Stimulated activated CD8-positive, alpha-beta memory T cell treated with anti-CD3 and anti-CD28 coated beads, Interleukin-4, amount 100 ng/mL, for 48 hours (primary cell): ENCODE results near the gene HOMER2.
"Not testable (repeated sequence)": the region's sequence is repeated elsewhere in the genome, so short reads cannot be mapped to it uniquely, and the experiment has no call there.

Experiments used
- DNase-seq: peaks from one replicate; pipeline ENCODE4 v3.0.0-alpha.2; 2020

Gene HOMER2

DNA sequence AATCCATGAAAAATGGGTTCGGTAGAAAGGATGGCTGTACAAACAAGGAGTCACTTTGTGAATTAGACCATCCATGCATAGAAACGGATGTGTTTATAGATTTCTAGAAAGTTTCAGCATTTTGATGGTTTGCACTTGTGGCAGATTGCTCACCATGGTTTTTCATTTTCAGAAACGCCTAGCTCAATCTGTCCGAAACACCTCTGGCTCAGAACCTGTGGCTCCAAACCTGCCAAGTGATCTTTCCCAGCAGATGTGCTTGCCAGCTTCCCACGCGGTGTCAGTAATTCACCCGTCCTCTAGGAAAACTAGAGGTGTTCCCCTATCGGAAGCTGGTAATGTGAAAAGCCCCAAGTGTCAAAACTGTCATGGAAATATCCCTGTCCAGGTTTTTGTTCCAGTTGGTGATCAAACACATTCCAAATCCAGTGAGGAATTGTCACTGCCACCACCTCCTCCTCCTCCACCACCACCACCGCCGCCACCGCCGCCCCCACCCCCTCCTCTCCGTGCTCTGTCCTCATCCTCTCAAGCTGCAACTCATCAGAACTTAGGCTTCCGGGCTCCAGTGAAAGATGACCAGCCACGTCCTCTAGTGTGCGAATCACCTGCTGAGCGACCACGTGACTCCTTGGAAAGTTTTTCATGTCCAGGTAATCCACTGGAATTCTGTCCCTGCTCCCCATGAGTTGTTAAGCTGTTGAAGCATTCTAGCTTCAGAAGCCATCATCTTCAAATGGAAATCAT, 121.9 kb downstream of the HOMER2 start:
- DNase-seq: no peak

DNA sequence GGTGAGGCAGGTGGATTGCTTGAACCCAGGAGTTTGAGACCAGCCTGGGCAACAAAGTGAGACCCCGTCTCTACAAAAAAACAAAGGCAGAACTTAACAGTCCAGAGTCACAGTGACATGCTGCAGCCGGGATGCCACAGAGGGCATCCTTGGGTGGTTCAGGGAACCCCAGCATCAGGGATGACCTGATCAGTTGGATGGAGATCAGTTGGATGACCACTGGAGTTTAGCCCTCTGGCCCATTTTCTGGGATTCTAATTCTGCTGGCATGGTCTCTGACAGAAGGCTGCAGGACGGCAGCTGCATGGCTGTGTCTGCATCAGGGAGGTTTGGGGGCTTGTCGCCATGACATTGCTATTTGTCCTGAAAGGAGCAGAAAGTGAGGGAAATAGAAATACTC, 123.3 kb downstream of the HOMER2 start:
- DNase-seq: no peak

DNA sequence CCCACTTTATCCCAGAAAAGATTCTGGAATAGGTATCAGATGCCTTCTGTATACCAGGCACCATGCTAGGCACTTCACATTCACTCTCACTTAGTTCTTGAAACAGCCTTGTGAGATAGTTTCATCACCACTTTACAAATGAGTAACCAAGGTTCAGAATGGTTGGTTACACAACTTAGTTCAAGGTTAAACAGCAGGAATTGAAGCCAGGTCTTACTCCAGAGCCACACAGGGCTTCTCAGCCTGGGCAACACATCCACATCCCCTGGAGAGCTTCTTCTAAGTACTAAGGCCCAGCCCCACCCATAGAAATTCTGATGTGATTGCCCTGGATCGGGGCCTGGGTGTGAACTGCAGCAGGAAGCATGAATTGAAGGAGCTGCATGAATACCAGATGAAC, 124.4 kb downstream of the HOMER2 start:
- no peak for DNase-seq

DNA sequence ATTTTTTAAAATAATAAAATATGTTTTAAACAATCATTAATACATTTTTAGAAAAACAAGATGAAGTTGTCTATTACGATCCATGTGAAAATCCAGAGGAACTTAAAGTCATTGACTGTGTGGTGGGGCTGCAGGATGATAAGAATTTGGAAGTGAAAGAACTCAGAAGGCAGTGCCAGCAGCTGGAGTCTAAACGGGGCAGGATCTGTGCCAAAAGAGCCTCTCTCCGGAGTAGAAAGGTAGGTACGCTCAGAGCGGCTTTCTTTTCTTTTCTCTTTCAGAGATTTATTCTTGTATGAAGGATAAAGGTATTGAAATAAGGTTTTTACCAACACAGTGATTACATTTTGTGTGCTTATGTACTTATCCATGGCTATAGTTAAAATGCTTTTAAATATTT, 129.5 kb downstream of the HOMER2 start:
- no peak for DNase-seq

DNA sequence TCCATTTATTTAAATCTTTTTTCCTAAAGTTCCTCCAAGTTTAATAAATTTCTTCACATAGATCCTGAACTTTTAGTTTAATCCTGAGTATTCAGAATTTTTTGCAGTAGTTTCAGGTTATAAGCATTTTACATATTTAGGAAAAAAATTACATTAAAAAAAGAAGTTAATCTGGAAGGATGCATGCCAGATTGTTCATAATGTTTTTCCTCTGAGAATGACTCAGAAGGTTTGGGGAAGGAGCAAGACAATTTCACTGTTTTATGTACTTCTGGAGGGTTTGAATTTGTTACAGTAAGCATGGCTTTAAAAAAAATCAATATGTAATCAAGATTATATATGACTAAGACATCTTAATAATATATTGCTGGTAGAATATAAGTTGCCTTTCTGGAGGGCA, 130.7 kb downstream of the HOMER2 start:
- DNase-seq: not testable (repeated sequence)

DNA sequence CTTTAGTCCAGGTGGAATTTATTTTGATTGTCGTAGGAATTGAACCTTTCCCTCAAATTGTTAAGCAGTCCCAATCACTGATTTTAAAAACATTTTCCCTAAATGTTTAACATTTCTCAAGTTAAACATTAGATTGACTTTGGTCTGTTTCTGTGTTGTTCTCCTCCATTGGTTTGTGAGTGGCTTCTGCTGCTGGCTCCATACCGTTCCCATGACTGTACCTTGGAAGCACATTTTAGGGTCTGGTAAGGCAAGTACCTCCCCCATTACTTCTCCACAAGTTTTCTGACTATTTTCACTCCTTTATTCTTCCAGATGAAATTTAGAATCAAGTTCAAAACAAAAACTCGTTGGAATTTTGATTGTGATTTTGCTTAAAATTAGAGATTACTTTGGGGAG, 131.1 kb downstream of the HOMER2 start:
- DNase-seq: not testable (repeated sequence)

DNA sequence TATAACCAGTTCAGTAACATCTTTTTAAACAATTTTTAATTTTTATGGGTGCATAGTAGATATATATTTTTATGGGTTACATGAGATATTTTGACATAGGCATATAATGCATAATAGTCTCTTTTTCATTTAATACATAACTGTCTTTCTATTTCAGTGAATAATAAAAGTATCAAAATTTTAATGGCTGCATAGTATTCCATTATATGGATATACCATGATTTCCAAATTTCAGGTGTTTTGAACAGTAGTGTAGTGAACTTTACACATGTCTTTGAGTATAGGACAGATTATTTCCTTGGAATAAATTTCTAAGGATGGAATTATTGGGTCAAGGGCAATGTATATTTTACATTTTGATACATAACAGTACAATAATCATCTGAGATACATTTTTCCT, 132.4 kb downstream of the HOMER2 start:
- DNase-seq: no peak

DNA sequence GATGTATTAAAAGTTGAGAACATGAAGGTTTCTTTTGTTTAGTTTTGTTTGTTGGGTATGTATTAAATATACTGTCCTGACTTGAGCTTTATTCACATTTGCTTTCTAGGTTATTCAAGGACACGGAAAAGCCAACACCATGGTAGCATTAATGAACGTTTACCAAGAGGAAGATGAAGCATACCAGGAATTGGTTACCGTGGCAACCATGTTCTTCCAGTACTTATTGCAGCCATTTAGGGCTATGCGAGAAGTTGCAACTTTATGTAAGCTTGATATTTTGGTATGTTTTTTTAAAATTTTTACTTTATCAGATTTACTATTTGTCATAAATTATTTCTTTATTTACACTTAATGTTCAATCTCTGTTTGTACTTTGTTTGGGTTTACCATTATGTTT, 139.5 kb downstream of the HOMER2 start:
- DNase-seq: no peak

DNA sequence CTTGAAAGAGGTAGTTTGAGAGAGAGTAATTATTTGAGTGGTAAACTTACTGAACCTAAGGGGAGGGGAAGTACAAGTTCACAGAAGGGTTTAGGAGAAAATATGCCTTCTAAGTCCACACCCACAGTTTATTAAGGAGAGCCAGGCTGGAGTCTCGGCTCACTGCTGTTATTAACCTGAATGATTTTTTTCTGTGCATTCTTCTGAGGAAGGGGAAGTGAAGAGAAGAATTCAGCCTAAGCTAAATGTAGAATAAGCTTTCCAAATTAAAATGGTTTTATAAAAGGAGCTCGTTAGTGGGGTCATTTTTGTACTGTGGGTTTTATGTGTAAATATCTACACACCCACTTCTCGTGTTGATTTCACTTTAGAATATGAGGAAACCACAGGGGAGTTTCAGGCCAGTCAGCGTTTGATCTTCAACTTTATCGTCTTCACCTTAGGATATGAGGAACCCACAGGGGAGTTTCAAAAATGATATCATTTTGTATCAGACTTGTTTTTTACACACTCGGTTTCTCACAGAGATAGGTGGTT, 141.6 kb downstream of the HOMER2 start:
- peak; percentile 48 for DNase-seq

DNA sequence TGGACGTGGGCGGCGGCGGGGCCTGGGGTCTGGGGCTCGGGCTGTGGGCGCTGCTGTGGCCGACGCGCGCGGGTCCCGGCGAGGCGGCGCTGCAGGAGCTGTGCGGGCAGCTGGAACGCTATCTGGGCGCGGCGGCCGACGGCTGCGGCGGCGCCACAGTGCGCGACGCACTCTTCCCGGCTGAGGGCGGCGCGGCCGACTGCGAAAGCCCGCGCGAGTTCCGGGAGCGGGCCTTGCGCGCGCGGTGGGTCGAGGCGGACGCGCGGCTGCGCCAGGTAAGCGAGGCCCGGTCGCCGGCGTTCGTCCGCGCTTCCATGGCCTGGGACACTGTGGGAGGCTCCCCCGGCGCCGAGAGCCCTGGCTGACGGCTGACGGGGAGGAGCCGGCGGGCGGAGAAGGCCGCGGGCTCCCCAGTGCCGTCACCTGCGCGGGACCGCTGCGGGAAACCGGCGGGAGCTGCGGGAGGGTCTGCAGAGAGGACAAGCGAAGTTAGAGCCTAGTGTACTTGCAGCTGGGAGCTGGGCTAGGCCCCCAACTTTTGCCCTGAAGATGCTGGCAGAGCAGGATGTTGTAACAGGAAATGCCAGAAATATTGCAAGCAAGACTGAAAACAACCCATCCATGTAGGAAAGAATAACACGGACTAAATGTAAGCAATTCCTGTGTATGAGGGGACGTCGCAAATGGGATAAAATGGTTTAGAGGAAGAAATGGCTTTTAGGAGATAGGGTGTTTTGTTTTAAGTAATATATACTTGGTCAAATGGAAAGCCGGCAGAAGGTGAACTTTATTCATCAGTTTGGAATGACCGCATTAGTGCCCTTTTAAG, 142.2 kb downstream of the HOMER2 start:
- DNase-seq: peak; percentile 35

DNA sequence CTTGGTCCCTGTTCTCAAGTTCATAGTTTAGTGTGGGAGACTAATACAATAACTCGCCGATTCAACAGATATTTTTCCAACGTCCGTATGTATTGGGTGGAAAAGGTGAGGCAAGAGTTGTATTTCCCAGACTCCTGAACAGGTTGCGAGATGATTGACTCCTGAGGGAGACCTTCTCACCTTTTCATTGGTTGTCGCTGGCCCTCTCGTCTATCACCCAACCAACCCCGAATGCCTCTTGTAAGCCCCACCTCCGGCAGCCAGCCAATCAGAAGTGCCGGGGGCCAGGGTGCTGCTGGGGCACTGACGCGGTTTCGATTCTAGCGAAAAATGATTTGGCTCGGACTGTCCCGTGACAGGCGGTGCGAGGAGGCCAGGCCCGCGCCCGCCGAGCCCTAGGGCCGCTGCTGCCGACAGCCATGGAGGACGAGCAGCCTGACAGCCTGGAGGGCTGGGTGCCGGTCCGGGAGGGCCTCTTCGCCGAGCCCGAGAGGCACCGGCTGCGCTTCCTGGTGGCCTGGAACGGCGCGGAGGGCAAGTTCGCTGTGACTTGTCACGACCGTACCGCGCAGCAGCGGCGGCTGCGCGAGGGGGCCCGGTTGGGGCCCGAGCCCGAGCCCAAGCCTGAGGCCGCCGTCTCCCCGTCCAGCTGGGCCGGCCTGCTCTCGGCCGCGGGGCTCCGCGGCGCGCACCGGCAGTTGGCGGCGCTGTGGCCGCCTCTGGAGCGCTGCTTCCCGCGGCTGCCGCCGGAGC, 143.0 kb downstream of the HOMER2 start, which contains the start of gene WHAMM:
TSS of gene WHAMM (plus strand) at position 321 of the 753 bp plus-strand sequence. CDS start at position 420, 99 bp downstream.
- peak; percentile 94 for DNase-seq

DNA sequence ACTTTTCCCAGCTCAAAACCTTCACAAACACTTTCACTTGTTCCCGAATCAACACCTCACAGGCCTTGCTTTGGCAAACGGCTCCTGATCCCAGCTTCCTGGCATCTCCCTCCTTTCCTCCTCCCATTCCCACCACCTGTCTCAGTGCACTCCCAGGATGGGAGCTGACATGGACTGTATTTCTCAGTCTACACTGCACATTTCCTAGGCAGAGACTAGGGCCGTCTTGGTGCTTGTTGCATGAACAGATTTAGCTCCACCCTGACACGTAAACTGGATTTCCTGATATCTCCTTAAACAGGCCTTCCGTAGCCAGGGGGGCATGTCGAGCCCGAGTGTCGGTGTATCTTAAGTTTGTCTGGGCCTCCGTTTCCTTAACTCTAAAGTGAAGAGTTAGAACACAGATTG, 143.9 kb downstream of the HOMER2 start:
- DNase-seq: no peak

DNA sequence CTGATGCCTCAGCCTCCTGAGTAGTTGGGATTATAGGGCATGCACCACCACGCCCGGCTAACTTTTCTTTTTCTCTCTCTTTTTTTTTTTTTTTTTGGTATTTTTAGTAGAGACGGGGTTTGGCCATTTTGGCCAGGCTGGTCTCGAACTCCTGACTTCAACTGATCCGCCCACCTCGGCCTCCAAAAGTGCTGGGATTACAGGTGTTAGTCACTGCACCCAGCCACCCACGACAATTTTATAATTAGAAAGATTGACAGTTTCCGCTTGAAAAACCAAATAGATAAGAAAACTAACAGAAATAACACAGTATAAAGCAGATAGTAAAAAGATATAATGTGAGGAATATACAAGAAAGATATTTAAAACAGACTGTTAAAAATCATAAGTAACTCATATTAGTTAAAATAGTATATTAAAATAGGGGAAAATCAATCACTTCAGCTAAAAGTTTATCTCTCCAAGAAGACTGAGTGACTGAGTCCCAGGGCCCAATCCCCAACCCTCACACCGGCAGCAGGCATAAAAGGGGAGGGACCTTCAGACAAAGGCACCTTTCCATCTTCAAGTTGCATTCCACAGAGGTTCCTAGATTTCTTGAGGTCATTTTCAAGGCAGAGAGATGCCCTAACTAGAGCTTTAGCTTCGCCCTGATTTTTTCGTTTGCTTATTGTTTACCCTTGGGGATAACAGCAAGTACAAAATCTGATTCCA, 144.4 kb downstream of the HOMER2 start:
- DNase-seq: no peak

DNA sequence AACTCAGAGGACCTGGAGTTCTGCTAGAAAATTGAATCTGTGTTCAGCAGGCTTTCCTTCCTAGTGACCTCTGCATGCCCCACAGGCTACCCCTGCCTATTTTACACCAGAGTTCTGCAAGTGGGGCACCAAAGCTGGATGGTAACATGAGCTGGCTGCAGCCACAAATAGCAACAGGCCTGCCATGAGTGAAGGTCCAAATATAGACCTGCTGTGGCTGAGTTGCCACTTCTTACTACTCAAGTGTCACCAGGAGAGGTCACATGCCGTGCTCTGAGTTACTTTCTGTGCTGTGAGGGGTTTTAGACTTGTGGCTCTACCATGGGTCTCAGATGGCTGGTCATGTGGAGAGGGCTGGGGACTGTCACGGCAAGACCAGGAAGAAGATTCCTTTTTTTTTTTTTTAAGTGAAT, 146.5 kb downstream of the HOMER2 start, which contains the start of gene FSD2:
TSS of gene FSD2 (minus strand) at position 76 of the 413 bp plus-strand sequence. CDS start 18,679 bp downstream, outside the sequence.
- DNase-seq: no peak

DNA sequence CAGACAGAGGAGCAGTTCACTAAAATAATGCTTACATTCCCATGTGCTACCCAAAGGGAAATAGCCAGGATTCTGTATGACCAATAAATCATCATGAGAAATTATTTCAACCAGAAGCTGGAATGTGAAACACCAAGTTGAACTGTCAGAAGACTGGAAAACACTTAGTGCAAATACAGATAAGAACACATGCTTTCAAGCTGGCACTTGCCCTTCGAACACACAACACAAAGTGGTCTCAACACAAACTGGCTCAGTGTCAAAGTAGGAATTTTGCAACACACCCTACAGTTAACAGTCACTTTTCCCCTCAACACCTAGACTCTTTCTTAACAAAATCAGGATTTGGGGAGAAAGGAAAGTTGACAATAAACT, 148.0 kb downstream of the HOMER2 start:
- no peak for DNase-seq

DNA sequence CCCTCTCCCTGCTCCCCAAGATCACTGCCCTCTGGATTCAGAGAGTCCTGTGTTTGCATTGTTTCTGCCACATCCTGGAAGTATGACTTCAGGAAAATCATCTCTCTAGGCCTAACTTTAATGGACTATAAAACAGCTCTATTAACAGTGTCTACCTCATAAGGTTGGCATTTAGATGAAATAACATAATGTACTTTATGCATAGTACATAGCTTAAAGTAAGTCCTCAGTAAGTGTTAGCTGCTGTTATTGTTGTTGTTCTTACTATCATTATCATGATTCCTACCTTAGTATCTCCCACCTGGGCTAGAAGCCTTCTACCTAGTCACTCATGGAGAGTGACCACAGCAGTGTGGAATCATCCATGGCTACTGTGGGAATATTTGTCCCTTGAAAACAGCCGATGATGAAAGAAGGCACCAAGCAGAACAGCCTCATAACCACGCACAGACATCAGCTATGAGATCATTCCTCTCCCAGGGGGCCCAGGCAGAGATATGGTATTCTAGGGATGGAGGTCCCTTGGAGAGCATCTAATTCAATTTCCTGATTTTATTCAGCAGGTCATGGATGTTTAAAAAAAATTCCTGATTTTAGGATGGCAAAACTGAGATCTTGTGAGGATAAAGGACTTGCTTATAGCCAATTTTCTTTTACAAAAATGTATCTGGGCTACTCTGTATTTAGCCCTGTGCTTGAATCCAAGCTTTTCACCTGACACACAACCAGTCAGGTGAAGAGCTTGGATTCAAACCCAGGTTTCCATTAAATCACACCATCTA, 148.5 kb downstream of the HOMER2 start:
- DNase-seq: no peak

DNA sequence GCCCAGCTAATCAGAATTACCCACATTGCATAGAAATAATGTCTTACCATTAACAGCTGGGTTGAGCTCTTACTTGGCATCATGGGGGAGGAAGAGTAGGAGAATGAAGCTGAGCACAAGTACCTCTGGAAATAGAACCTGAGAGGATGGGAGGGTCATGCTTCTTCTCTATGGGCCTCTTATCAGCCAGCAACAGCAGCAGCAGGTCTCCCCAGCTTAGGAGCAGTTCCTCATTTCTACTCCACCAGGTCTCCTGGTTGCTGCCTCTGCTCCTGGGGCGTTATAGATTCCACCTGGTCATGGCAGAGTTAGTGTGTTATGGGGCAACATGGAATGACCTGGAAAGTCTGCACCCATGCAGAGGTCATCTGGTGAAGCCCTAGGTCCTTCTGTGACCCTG, 150.0 kb downstream of the HOMER2 start:
- DNase-seq: no peak

DNA sequence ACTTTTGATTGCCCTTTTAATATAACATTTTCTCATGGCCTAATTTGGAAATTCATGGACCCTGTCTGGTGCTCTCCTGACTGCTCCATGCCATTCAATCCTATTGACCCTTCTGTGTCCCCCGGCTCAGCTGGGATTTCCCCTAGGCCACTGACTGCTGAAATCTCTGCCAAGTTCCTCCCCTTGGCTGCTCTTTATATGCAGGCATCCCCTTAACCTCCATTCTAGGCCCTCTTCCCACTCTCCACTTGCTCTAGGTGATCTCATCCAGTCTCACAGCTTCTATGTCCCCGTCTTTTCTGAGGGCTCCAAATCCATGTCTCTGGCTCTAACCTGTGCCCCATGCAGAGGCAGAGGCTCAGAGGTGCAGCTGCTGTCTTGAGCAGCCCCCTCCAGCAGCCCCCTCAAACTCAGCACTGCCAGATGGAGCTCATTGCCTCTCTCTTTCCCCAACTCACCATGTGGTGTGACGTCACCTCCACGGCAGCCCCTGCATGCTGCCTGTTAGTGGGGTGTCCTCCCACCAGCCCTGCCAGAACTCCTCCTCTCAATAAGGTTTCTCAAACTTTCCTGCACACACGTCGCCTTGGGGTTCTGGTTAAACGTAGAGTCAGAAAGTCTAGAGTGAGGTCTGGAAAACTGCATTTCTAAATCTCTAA, 153.2 kb downstream of the HOMER2 start:
- no peak for DNase-seq
